ENCODE results near the gene CYTH2. TPM values are rescaled to one million over a fixed set of nuclear protein-coding genes. Genes with fewer than 3 reads are reported as not detected.

CYTH2 gene
- total and polyA plus RNA-seq, 2 of the 8 experiments (the other 6 are each of a cell fraction or from before 2014, with no cell fraction given): 43.7 to 71.4 TPM

- TF ChIP-seq CBX8 (IDR thresholded peaks at IDR 0.05; ENCODE audit: borderline replicate concordance, low read depth, low read length): no peak
- TF ChIP-seq SP1 (IDR thresholded peaks at IDR 0.05; ENCODE audit: low read depth, low read length): no peak
Measured at GRCh38 chr19:48469289-48469881, at the start of gene CYTH2 (continued).
